Stimulated activated CD8-positive, alpha-beta memory T cell treated with anti-CD3 and anti-CD28 coated beads, Interleukin-4, amount 100 ng/mL, for 1 hour (primary cell): ENCODE data around the gene DHRSX.
"Not testable (repeated sequence)": the region's sequence is repeated elsewhere in the genome, so short reads cannot be mapped to it uniquely, and the experiment has no call there.

ENCODE experiments used
- DNase-seq, 2 donors: peaks; one replicate each; pipeline ENCODE4 v3.0.0-alpha.2; 2020; ENCODE audit warnings: low read depth in 2 of 2, low spot score in 1 of 2

The DHRSX gene

DNA sequence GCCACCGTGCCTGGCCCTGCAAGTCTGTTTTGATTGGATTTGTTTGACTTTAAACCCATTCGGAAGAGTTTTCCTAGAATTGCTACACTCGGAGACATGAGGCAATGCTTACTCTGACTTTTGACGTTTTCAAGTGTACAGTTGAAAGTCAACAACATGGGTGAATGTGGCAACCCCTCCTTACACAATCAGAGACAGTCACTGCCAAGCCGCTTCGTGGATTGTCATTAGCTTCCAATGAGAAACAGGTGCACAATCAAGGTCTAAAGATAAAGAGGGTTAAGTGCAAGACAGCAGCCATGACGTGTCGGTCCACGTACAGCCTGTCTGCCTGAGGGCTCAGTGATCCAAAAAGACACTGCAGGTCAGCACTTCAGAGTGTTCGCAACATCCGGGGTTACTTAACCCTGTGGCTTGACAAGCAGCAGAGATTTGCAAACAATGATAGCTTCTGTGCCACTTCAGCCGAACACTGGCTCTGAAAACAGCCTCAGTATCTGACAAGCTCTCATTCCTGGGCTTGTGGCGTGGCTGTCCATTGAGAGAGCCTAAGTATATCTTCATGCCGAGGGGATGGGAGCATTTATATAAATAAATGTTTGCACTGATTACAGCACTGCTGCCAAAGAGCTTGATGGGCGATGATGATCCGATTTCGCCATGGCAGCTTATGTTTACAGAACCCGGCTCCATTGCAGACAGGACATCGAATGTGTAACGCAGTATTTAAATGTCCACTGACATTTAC is 180.0 kb downstream of the DHRSX start:
- no peak for DNase-seq

DNA sequence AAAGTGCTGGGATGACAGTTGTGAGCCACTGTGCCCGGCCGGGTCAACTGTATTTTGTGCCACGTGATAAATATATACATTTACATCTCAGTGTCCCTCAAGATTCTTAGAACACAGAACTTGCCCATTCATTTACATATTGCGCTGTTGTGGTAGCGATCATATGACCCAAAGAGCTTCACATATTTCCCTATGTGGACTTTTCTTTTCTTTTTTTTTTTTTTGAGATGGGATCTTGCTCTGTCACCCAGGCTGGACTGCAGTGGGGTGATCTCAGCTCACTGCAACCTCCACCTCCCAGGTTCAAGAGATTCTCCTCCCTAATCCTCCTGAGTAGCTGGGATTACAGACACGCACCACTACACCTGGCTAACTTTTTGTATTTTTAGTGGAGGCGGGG is 180.7 kb downstream of the DHRSX start:
- DNase-seq, result no peak

- DNase-seq, result no peak
These were observed 182.4 kb downstream of the DHRSX start for GRCh38 chrX:2318371-2318770.

GRCh38 chrX:2317527-2318055 is 183.2 kb downstream of the DHRSX start:
- DNase-seq, result no peak

GRCh38 chrX:2316534-2316933 is 184.2 kb downstream of the DHRSX start:
- DNase-seq, result no peak

DNA sequence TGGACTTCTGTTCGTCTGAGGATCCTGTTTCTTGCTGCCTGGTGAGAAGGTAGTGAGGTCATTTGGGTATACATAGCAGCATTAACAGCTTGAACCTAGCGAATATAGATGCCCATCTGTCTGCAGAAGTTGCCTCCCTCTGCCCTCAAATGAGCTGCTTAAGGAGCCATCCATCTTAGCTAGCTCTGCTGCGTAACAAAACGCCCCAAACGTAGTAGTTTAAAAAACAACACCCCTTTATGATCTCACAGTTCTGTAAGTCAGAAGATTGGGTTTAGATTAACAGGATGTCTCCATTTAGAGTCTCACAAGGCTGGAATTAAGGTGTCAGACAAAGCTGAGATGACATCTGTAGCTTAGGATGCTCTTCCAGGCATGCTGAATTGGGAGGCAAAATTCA is 185.3 kb downstream of the DHRSX start:
- no peak for DNase-seq

GRCh38 chrX:2314831-2315365 is 185.9 kb downstream of the DHRSX start:
- DNase-seq, result no peak

GRCh38 chrX:2313864-2314640 is 186.7 kb downstream of the DHRSX start:
- no peak for DNase-seq

- not testable (repeated sequence) for DNase-seq
These were observed 188.7 kb downstream of the DHRSX start for GRCh38 chrX:2312061-2312591.

DNA sequence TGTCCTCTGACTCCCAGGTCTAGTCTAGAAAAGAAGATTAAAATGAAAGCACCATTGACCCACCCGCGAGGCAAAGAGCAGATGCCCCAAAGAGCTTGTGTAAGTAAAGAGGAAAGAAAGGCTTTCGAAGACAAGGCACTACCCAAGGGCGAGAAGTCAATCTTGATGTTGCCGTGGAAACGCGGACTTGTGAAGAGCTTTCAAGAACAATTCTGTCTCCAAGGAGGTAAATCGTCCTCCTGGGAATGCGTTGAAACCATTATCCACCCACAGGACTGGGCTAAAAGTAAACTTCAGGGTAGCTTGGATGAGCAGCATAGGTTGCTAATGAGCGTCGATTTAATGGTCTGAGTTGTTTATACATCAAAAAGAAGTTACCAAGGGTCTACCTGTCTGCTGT is 189.3 kb downstream of the DHRSX start:
- no peak for DNase-seq

GRCh38 chrX:2301901-2302300 is 198.9 kb downstream of the DHRSX start:
- no peak for DNase-seq

DNA sequence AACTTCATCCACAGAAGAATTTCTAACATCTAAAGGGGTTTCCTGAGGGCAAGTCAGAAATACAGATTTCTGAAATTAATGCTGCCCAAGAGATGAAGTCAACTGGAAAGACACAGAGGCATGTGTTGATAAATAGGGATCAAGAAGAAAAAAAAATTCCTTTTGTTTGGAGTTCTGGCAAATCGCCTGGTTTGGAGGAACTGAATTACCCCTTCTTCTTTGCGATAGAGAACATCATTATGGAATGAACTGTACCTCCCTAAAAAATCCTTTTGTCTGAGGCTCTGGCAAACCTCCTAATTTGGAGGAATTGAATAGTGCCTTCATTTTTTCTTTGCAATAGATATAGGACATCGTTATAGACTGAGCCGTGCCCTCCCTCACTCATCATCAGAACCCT is 200.9 kb downstream of the DHRSX start:
- no peak for DNase-seq

DNA sequence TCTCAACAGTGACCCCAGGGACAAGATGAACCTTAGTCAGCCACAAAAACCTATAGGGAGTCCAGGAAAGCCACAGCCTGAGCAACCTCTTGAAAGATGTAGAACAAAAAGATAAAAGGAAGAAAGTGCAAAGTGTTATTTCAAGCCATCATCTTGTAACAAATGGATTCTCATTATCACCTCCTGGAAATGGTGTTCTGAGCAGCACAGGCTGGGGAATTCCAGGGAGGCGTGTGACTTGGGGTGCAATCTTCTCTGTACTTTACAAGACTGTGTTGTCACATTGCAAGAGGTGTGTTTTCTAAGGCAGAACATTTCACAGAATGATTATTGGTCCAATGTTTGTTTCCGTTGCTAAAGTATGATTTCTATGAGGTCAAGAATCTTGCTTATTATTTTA is 214.0 kb downstream of the DHRSX start:
- DNase-seq, result no peak

DNA sequence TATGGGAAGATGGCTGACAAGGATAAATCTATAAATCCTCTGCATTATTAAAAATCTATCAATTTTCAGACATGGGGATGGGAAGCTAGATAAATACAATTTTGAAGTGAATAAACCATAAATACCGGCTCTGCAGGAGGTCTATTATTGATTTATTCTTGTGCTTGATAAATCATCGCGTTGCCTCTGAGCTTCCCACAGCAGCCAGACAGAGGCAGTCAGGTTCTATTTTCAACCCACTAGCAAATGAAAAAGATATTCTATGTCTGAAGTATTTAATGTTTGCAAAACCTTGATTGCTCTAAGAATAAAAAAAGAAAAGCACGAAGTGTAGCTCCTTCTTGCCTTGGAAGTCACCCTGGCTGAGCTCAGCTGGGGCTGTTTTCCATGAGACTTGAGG is 216.2 kb downstream of the DHRSX start:
- no peak for DNase-seq

DNA sequence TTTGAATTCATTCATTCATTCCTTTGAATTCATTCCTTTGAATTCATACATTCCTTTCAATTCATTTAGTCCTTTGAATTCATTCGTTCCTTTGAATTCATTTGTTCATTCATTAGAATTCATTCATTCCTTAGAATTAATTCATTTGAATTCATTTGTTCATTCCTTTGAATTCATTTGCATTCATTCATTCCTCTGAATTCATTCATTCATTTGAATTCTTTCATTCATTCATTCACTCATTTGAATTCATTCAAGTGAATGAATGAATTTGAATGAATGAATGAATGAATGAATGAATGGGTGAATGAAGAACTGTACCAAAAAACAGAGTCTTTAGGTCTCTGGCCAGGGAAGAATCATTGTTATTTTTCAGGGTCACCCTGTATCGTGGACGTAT is 216.6 kb downstream of the DHRSX start:
- no peak for DNase-seq

- DNase-seq, result no peak
These were observed 217.5 kb downstream of the DHRSX start for GRCh38 chrX:2283111-2283859.

GRCh38 chrX:2282490-2283090 is 218.2 kb downstream of the DHRSX start:
- DNase-seq, result no peak

GRCh38 chrX:2272337-2272736 is 228.4 kb downstream of the DHRSX start:
- no peak for DNase-seq

DNA sequence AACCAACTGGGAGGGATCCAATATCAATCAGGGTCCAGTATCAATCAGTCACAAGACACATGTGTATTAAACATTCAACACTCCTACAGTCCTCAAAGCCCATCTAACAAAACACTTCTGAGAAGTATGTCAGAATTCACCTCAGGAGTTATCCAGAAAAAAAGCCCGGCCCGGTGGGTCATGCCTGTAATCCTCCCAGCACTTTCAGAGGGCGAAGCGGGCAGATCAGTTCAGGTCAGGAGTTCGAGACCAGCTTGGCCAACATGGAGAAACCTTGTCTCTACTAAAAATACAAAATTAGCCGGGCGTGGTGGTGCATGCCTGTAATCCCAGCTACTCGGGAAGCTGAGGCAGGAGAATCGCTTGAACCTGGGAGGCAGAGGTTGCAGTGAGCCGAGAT is 229.2 kb downstream of the DHRSX start:
- DNase-seq, result not testable (repeated sequence)

GRCh38 chrX:2270783-2271182 is 230.0 kb downstream of the DHRSX start:
- DNase-seq, result not testable (repeated sequence)

DNA sequence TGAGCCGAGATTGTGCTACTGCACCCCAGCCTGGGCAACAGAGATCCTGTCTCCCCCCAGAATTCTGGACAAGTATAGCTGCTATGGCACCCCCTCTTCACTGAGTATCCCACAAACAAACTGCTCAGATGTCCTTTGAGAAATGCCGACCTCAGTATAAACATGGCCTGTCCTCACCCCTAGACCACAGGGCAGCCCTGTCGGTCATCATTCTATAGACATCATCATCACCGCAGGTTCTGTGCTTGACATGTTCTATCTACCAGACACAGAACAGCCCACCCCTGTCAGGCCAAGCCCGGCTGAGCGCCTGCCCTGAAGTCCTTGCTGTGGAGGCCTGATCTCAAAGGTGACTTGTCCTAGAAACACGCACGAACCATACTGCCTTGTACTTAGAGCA is 232.9 kb downstream of the DHRSX start:
- no peak for DNase-seq
